Lung microvascular endothelial cell (primary cell): Measurements from ENCODE around the gene FHAD1. TPM values are rescaled to one million over a fixed set of nuclear protein-coding genes. Genes with fewer than 3 reads are reported as not detected.
"Not testable (repeated sequence)": the region's sequence is repeated elsewhere in the genome, so short reads cannot be mapped to it uniquely, and the experiment has no call there.

Source experiments
- DNase-seq, 2 donors: peaks; one replicate each; pipeline versions ENCODE4 v3.0.0 to v3.0.0-alpha.2; 2010; ENCODE audit warnings: low read depth in 2 of 2
- total RNA-seq: library from RNA; depleted of rRNA; stranded (reverse); fragments of >200 nt; gene quantifications from 2 replicates; pipeline ENCODE4 v1.2.1, GENCODE V29; 2014

FHAD1 gene
- total RNA-seq, 1 donor from 2014 or later = not detected

GRCh38 chr1:15275921-15276683 is 29.1 kb downstream of the FHAD1 start:
- DNase-seq = no peak

GRCh38 chr1:15276691-15277446 is 29.8 kb downstream of the FHAD1 start:
- no peak for DNase-seq

DNA sequence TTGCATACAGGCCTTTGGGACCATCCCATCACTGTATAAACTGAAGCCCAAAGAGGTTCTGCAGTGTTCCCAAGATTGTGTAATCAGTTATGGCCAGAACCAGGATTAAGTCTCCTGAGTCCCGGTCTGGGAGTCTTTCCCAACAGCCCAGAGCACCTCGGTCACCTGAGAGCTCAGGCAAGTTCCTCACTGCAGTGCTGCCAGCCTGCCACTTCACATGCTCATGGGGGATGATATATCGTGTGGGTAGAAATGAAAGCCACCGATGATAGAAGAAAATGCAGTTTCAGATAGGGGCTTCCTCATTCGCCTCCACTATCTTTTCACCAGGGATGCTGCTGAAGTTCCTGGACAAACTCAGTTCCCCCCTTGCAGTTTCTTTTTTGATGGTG is 30.4 kb downstream of the FHAD1 start:
- DNase-seq = no peak

DNA sequence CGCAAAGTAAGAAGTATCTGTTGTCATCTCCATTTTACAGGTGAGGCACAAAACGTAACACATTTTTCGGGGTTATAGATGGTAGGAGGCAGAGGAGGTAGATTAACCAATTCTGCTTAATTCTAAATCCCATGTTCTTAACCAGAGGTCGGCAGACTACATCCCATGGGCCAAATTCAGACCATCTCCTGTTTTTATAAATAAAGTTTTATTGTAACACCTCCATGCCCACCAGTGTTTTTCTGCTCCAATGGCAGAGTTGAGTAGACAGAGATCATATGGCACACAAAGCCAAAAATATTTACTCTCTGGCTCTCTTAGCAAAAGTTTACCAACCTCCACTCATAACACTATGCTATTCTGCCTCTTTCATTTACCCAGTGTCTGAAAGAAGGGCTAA is 30.9 kb downstream of the FHAD1 start:
- DNase-seq = no peak

GRCh38 chr1:15279576-15280230 is 32.7 kb downstream of the FHAD1 start:
- no peak for DNase-seq

DNA sequence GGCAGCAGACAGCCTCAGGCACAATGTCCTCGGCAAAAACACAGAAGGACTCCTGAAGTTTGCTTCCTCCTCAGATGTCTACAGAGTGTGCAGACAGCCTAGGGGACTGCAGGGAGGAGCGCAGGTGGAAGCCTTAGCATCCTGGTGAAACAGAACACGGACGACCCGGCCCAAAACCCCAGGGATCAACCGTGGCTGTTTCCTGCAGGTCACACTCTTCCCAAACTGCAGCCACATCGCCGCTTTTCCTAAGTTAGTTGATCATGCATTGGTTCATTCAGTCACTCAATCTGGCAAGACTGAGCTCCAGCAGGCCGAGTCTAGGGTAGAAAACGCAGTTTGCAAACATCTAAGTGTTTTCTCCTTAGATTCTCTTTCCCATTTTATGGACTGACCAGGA is 33.4 kb downstream of the FHAD1 start:
- no peak for DNase-seq

GRCh38 chr1:15282038-15282437 is 35.0 kb downstream of the FHAD1 start:
- no peak for DNase-seq

GRCh38 chr1:15282810-15283474 is 35.9 kb downstream of the FHAD1 start:
- no peak for DNase-seq

GRCh38 chr1:15283526-15283925 is 36.5 kb downstream of the FHAD1 start:
- DNase-seq = no peak

GRCh38 chr1:15286452-15286851 is 39.4 kb downstream of the FHAD1 start:
- DNase-seq = no peak

- DNase-seq = no peak
Observed at GRCh38 chr1:15287035-15287979, 40.3 kb downstream of the FHAD1 start.

DNA sequence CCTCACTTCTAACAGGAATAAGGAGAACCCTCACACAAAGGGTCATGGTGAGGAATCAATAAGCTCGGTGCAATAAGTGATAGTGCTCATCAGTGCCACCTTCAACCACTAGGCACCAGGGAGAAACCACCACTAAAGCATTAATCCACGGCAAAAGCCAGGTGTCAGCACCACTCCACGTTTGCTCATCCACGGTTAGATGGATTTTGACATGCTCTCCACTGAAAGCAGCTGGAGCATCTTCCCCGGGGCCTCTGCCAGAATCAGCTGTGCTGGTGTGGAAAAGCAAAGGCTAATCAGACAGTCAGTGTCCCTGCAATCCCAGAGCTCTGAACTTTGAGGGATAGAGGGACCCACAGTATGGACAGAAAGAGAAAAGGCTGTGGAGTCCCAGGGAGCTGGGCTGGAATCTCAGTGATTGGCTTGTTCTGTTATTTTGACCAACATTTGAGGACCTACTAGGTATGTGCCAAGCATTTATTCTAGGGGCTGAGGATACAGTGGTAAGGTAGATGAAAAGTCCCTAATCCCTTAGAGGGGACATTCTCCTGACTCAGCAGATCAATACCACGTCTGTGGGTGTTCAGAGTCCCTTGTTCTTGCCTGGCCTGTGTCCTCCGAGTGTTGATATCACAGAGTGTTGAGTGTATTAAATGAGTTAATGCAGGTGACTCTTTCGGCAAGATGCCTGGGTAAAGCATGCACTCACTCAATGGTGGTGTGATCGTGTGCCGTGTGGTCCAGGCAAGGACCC is 41.3 kb downstream of the FHAD1 start:
- no peak for DNase-seq

GRCh38 chr1:15289251-15289651 is 42.2 kb downstream of the FHAD1 start:
- no peak for DNase-seq

- no peak for DNase-seq
Observed at GRCh38 chr1:15290382-15290781, 43.4 kb downstream of the FHAD1 start.

GRCh38 chr1:15295696-15296095 is 48.7 kb downstream of the FHAD1 start:
- DNase-seq = no peak

GRCh38 chr1:15296585-15297321 is 49.7 kb downstream of the FHAD1 start:
- peak in 1 of 2 donors; percentile 8 for DNase-seq

DNA sequence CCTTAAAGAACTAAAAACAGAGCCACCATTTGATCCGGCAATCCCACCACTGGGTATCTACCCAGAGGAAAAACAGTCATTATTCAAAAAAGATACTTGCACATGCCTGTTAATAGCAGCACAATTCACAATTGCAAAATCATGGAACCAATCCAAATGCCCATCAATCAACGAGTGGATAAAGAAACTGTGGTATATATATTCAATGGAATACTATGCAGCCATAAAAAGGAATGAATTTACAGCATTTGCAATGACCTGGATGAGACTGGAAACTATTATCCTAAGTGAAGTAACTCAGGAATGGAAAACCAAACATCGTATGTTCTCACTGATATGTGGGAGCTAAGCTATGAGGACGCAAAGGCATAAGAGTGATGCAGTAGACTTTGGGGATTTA is 51.0 kb downstream of the FHAD1 start:
- DNase-seq = not testable (repeated sequence)

- DNase-seq = no peak
Observed at GRCh38 chr1:15299179-15299578, 52.2 kb downstream of the FHAD1 start.

GRCh38 chr1:15299806-15300205 is 52.8 kb downstream of the FHAD1 start:
- DNase-seq = peak; percentile 21 to 64
